ENCODE data around the gene CLPTM1L. TPM values are rescaled to one million over a fixed set of nuclear protein-coding genes. Genes with fewer than 3 reads are reported as not detected.

The CLPTM1L gene
- total RNA-seq, 1 donor from 2014 or later = 84.8 TPM

DNA sequence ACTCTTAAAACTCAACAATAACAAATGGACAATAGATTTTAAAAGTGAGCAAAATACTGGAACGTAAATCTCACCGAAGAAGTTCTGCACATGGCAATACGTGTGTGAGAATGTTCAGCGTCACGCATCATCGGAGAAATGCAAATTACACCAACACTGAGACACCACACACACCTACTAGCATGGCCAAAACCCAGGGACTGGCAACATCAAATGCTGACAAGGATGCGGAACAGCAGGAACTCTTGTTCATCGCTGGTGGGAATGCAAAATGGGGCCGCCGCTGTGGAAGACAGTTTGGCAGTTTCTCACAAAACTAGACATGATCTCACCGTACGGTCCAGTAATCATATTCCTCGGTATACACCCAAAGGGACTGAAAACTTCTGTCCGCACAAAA lies 21.6 kb upstream of the CLPTM1L start:
- Mint-ChIP-seq H3K36me3 (no peaks in the 10 kb centered on the region), H3K27me3 (peaks cover 77% of the 10 kb centered on the region), H3K9me3 (no peaks in the 10 kb centered on the region), H3K4me1 (ENCODE audit: unreplicated experiment) (no peaks in the 10 kb centered on the region), H3K4me3 (no peak overlapping the region), H3K27ac (no peak overlapping the region)
- no peak for DNase-seq (ENCODE audit: extremely low spot score, unreplicated experiment)
- TF ChIP-seq CTCF (conservative IDR thresholded peaks at IDR 0.05) = no peak

DNA sequence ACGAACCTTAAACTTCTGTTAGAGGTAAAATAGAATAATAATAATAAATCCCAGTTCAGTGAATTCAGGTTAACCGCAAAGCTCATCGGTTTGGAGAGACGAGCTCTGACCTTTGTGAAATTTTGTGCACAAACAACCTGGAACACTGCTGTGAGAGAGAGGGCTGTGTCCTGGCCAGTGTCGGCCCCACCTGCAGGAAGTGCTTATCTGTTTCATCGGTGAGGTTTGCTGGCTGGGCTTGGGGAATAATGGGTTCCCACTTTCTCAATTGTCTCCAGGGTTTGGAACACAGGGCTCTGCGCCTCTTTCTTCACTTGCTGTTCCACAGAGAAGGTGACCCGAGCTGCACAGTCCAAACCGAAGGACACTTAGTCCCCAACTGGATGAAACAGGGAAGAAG lies 19.3 kb upstream of the CLPTM1L start:
- TF ChIP-seq CTCF (conservative IDR thresholded peaks at IDR 0.05) = no peak
- H3K4me3 Mint-ChIP-seq = no peak overlapping the region

GRCh38 chr5:1363581-1363980 lies 18.7 kb upstream of the CLPTM1L start:
- Mint-ChIP-seq H3K9me3 (no peaks in the 10 kb centered on the region), H3K36me3 (no peaks in the 10 kb centered on the region), H3K27me3 (peaks cover 60% of the 10 kb centered on the region), H3K4me3 (no peak overlapping the region), H3K4me1 (ENCODE audit: unreplicated experiment) (no peaks in the 10 kb centered on the region), H3K27ac (no peak overlapping the region)
- TF ChIP-seq CTCF (conservative IDR thresholded peaks at IDR 0.05) = no peak
- no peak for DNase-seq (ENCODE audit: extremely low spot score, unreplicated experiment)

More for the DNA sequence above, 19.3 kb upstream of the CLPTM1L start:
- Mint-ChIP-seq H3K9me3 (no peaks in the 10 kb centered on the region), H3K4me1 (ENCODE audit: unreplicated experiment) (no peaks in the 10 kb centered on the region), H3K27ac (no peak overlapping the region), H3K27me3 (peaks cover 66% of the 10 kb centered on the region), H3K36me3 (no peaks in the 10 kb centered on the region)
- DNase-seq (ENCODE audit: extremely low spot score, unreplicated experiment) = no peak

GRCh38 chr5:1363160-1363559 lies 18.3 kb upstream of the CLPTM1L start:
- DNase-seq (ENCODE audit: extremely low spot score, unreplicated experiment) = no peak
- H3K4me3 Mint-ChIP-seq = no peak overlapping the region
- no peaks in the 10 kb centered on the region for H3K9me3 Mint-ChIP-seq
- peaks cover 56% of the 10 kb centered on the region for H3K27me3 Mint-ChIP-seq
- H3K27ac Mint-ChIP-seq = no peak overlapping the region
- H3K36me3 Mint-ChIP-seq = no peaks in the 10 kb centered on the region
- no peak for TF ChIP-seq CTCF (conservative IDR thresholded peaks at IDR 0.05)
- no peaks in the 10 kb centered on the region for H3K4me1 Mint-ChIP-seq (ENCODE audit: unreplicated experiment)

DNA sequence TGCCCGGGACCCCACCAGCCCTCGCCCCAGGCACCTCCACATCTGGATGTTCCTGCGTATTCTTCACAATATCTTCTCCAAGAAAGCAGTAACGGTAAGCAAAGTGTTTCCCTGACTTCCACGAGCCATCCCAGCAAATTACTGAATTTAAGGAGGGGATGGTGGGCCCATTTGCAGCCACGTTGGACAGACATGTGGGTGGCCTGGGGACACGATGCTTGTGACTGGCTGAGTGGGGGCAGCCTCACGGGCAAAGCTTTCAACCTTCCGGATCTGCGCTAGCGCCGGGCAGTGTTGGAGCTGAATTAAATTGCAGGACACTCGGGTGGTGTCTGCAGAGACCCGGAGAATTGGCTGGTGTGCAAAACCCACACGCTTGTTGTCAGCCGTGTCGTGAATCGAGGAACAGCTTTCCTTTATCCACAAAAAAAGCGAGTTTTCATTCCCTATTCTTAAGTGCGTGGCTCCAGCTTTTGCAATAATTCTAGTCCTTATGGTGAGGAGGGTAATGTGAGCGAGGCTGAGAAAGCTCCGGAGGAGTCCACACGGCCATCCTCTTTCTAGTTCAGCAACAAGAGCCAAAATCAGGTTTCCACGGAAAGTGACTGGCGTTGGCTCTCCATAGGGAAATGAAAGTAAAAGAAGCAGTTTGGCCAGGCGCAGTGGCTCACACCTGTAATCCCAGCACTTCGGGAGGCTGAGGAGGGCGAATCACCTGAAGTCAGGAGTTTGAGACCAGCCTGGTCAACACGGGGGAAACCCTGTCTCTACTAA lies 17.5 kb upstream of the CLPTM1L start:
- peaks cover 55% of the 10 kb centered on the region for H3K27me3 Mint-ChIP-seq
- H3K4me3 Mint-ChIP-seq = no peak overlapping the region
- no peaks in the 10 kb centered on the region for H3K4me1 Mint-ChIP-seq (ENCODE audit: unreplicated experiment)
- no peaks in the 10 kb centered on the region for H3K36me3 Mint-ChIP-seq
- no peak for DNase-seq (ENCODE audit: extremely low spot score, unreplicated experiment)
- no peak overlapping the region for H3K27ac Mint-ChIP-seq
- no peaks in the 10 kb centered on the region for H3K9me3 Mint-ChIP-seq
- no peak for TF ChIP-seq CTCF (conservative IDR thresholded peaks at IDR 0.05)

All from type B pancreatic cell (in vitro differentiated cells).